ENCODE measurements around the gene GCH1.

DNA sequence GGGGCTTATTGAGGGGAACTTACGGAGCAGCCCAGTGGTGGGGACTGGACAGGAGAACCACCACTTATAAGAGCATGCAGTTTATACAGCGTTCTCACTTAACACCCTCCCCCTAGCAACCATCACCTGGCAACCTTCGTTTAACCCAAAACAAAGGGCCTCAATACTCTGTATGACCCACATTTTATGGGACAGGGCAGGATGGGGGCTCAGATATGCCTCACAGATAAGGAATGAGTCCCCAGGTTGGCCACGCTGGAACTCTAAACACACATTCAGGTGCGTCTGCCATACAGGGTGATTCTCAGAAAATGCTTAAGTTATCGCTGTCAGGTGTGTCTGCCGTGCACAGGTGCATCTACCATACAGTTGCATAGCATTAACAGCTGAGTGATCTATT, 99.2 kb downstream of the GCH1 start:
- TF ChIP-seq POLR2AphosphoS5 (IDR thresholded peaks at IDR 0.05) = no peak
- no peak for TF ChIP-seq POLR2A (IDR thresholded peaks at IDR 0.05; ENCODE audit: low read depth)
